Measurements from ENCODE around the gene HIP1.
"Not testable (repeated sequence)": the region's sequence is repeated elsewhere in the genome, so short reads cannot be mapped to it uniquely, and the experiment has no call there.

HIP1 gene

DNA sequence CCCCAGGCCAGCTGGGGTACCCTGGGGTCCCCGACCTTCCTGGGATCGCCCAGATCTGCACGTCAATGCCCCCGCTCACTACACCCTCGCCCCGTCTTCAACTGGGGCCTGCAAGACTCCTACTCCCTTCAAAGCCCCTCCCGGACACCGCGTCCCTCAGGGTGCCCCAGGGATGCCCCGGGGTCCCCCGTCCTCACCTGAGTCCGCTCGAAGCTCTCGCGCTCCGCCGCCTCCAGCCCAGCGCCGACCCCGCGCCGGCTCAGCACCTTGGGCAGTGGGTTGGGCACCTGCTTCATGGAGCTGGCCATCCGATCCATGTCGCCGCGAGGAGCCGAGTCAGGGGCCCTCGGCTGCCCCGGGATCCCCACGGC is at the start of gene HIP1:
TSS of gene HIP1 (minus strand) at position 338 of the 371 bp plus-strand sequence. CDS start at position 317, 21 bp downstream.
- no peak for DNase-seq (ENCODE audit: low read depth)

- DNase-seq (ENCODE audit: low read depth): not testable (repeated sequence)
Measured at GRCh38 chr7:75788154-75788847, 49.6 kb upstream of the HIP1 start.

DNA sequence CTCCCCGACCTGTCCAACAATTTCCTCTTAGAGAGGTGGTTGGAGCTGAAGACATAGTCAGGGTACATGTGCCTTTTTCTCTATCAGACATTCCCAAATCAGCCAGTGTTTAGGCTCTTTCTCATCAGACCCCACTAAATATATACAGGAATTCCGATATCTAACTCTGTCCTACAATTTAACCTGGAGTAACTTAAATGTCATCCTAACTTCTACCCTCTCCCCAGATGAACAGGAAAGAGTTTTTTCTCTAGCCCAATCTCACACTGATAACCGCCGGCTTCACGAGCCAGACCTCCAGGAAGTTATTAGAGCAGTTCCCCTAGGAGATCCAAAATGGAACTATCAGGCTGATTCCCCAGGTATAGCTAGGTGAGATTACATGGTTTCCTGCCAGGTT is 44.3 kb upstream of the HIP1 start:
- not testable (repeated sequence) for DNase-seq (ENCODE audit: low read depth)

GRCh38 chr7:75780647-75781273 is 42.0 kb upstream of the HIP1 start:
- not testable (repeated sequence) for DNase-seq (ENCODE audit: low read depth)

GRCh38 chr7:75779516-75779915 is 40.8 kb upstream of the HIP1 start:
- not testable (repeated sequence) for DNase-seq (ENCODE audit: low read depth)

GRCh38 chr7:75779035-75779434 is 40.3 kb upstream of the HIP1 start:
- DNase-seq (ENCODE audit: low read depth): not testable (repeated sequence)

GRCh38 chr7:75776295-75776971 is 37.7 kb upstream of the HIP1 start:
- peak; percentile 44 for DNase-seq (ENCODE audit: low read depth)

- DNase-seq (ENCODE audit: low read depth): not testable (repeated sequence)
Measured at GRCh38 chr7:75773958-75774357, 35.2 kb upstream of the HIP1 start.

GRCh38 chr7:75772081-75773077 is 33.6 kb upstream of the HIP1 start, which contains the start of gene CCL26:
Gene CCL26, minus strand, starts transcription at chr7:75772211. Its CDS starts 35 bp downstream, at chr7:75772176.
- DNase-seq (ENCODE audit: low read depth): no peak

GRCh38 chr7:75771224-75771623 is 32.5 kb upstream of the HIP1 start:
- DNase-seq (ENCODE audit: low read depth): no peak

GRCh38 chr7:75762350-75762917 is 23.7 kb upstream of the HIP1 start:
- DNase-seq (ENCODE audit: low read depth): no peak

DNA sequence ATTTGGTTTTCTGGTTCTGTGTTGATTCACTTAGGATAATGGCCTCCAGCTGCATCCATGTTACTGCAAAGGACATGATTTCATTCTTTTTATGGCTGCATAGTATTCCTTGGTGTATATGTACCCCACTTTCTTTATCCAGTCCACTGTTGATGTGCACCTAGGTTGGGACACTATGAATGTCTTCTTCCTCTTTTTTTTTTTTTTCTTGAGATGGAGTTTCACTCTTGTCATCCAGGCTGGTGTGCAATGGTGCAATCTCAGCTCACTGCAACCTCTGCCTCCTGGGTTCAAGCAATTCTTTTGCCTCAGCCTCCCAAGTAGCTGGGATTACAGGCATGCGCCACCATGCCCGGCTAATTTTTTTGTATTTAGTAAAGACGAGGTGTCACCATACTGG is 23.1 kb upstream of the HIP1 start:
- DNase-seq (ENCODE audit: low read depth): not testable (repeated sequence)

GRCh38 chr7:75758491-75758890 is 19.8 kb upstream of the HIP1 start:
- DNase-seq (ENCODE audit: low read depth): no peak

DNA sequence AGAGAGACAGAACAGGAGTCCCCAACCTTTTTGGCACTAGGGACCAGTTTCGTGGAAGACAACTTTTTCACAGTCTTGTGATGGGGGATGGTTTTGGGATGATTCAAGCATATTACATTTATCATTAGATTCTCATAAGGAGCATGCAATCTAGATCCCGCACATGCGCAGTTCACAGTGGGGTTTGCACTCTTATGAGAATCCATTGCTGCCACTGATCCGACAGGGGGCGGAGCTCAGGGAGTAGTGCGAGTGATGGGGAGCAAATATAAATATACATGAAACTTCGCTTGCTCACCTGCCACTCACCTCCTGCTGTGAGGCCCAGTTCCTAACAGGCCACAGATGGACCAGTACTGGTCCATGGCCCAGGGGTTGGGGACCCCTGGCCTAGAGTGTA is 19.1 kb upstream of the HIP1 start:
- no peak for DNase-seq (ENCODE audit: low read depth)

GRCh38 chr7:75756991-75757676 is 18.4 kb upstream of the HIP1 start:
- DNase-seq (ENCODE audit: low read depth): no peak

- DNase-seq (ENCODE audit: low read depth): no peak
Measured at GRCh38 chr7:75756206-75756990, 17.7 kb upstream of the HIP1 start.

DNA sequence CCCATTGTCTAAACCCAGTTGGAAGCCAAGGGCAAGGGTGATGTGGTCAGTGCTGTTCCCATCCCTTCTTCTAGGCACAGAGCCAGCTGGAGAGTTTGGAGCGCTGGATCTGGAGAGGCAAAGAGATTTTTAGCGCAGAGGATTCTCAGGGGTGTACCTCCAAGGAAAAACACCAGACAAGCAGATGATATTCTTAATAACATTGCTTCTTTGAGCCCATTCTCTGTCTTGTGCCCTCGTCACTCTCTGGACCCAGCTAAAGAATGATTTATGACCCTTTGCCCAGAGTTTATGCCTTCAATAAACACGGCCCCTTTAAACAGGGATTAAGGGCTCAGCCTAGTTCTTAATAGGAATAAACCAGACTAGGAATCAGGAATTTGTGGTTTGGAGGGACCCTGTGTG is 4.7 kb upstream of the HIP1 start:
- no peak for DNase-seq (ENCODE audit: low read depth)

- no peak for DNase-seq (ENCODE audit: low read depth)
Measured at GRCh38 chr7:75740846-75741497, 2.2 kb upstream of the HIP1 start.

Measured in activated T-cell treated with anti-CD3 and anti-CD28 coated beads for 48 hours (primary cell).